ENCODE results near the gene TPPP.

TPPP gene

DNA sequence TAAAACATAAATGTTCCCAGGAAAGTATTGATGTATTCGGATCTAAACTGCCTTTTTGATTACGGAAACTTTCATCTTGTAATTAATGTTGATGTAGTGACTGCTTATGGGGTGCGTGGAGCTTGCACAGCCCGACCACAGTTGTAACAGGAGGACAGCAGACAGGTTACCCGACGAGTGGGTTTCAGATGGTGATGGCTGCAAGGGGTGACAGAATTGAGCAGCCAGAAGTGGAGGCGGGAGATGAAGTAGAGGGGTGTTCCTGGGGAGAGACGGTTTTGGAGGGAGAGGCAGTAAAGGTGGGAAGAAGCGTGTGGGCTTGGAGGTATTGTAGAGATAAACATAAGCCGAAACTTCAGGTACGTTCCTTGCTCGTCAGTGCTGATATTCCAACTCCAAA lies 75.3 kb downstream of the TPPP start:
- H3K4me1 ChIP-seq (ENCODE audit: control insufficient read depth in 1 of 2, insufficient read depth in 2 of 2, low read length in 2 of 2): peaks cover 0 to 2% of the 10 kb centered on the region in 2 donors
- no peak overlapping the region for H3K27ac ChIP-seq (ENCODE audit: low read length)
- peaks cover 9 to 34% of the 10 kb centered on the region in 2 donors for H3K36me3 ChIP-seq (ENCODE audit: control insufficient read depth in 1 of 2, insufficient read depth in 2 of 2, low read length in 2 of 2)
- H3K27me3 ChIP-seq (ENCODE audit: low read depth, low read length): no peaks in the 10 kb centered on the region
- no peak overlapping the region for H3K4me3 ChIP-seq (ENCODE audit: low read depth in 1 of 2, low read length in 2 of 2)
- no peaks in the 10 kb centered on the region for H3K9me3 ChIP-seq (ENCODE audit: control insufficient read depth in 1 of 2, low read length in 2 of 2)

GRCh38 chr5:616484-617039 lies 76.6 kb downstream of the TPPP start:
- no peak overlapping the region for H3K4me3 ChIP-seq (ENCODE audit: low read depth in 1 of 2, low read length in 2 of 2)
- H3K27me3 ChIP-seq (ENCODE audit: low read depth, low read length): no peaks in the 10 kb centered on the region
- H3K4me1 ChIP-seq (ENCODE audit: control insufficient read depth in 1 of 2, insufficient read depth in 2 of 2, low read length in 2 of 2): peaks cover 0 to 6% of the 10 kb centered on the region in 2 donors

DNA sequence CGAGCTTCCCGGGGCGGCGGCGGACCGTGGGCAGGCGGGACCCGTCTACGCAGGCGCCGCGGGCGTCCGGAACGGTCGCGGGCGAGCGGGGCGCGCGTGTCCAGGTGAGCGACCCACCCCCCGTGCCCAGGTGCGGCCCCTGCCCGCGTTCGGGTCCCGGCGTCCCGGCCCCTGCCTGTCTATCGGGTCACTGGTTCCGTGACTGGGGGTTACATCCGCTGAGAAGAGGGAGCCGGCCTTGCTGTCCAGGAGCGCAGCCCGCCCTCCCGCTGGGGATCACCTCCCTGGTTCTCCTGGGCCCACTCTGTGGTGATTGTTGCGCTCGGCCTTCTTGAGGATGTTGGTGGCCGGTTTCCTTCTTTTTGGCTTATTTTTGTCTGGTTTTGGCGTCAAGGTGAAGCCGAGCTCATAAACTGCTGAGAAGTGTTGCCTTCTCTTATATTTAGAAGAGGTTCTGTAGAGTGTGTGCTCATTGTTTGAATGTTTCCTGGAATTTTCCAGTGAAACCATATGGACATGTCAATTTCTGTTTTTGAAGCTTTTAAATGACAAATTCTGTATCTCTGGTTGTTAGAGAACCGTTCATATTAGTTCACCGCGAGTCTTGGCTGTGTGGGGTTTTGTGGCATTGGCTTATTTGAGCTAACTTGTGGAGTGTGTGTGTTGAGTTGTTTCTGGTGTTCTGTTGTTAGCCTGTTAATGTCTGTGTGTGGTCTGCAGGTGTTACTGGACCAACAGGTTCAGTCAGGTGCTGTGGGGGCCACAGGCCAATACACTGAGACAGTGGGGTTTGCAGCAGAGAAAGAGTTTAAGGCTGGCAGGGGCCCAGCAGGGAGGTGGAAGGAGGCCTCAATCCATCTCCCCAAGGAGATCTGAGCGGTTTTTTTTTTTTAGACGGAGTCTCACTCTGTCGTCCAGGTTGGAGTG lies 80.4 kb downstream of the TPPP start:
- H3K4me3 ChIP-seq (ENCODE audit: low read depth in 1 of 2, low read length in 2 of 2): peak overlapping the region; percentile 52 to 91
- peaks cover 0 to 11% of the 10 kb centered on the region in 2 donors for H3K4me1 ChIP-seq (ENCODE audit: control insufficient read depth in 1 of 2, insufficient read depth in 2 of 2, low read length in 2 of 2)
- no peaks in the 10 kb centered on the region for H3K36me3 ChIP-seq (ENCODE audit: control insufficient read depth in 1 of 2, insufficient read depth in 2 of 2, low read length in 2 of 2)
- H3K27me3 ChIP-seq (ENCODE audit: low read depth, low read length): peaks cover 2% of the 10 kb centered on the region
- H3K9me3 ChIP-seq (ENCODE audit: control insufficient read depth in 1 of 2, low read length in 2 of 2): no peaks in the 10 kb centered on the region
- H3K27ac ChIP-seq (ENCODE audit: low read length): no peak overlapping the region

More at GRCh38 chr5:616484-617039, 76.6 kb downstream of the TPPP start:
- peaks cover 9 to 26% of the 10 kb centered on the region in 2 donors for H3K36me3 ChIP-seq (ENCODE audit: control insufficient read depth in 1 of 2, insufficient read depth in 2 of 2, low read length in 2 of 2)
- no peak overlapping the region for H3K27ac ChIP-seq (ENCODE audit: low read length)
- no peaks in the 10 kb centered on the region for H3K9me3 ChIP-seq (ENCODE audit: control insufficient read depth in 1 of 2, low read length in 2 of 2)

- H3K27me3 ChIP-seq (ENCODE audit: low read depth, low read length): peaks cover 5% of the 10 kb centered on the region
- peaks cover 0 to 11% of the 10 kb centered on the region in 2 donors for H3K4me1 ChIP-seq (ENCODE audit: control insufficient read depth in 1 of 2, insufficient read depth in 2 of 2, low read length in 2 of 2)
- peak within 1 kb of the TSS; percentile 52 to 91 for H3K4me3 ChIP-seq (ENCODE audit: low read depth in 1 of 2, low read length in 2 of 2)
- no peaks in the 10 kb centered on the region for H3K36me3 ChIP-seq (ENCODE audit: control insufficient read depth in 1 of 2, insufficient read depth in 2 of 2, low read length in 2 of 2)
- no peaks in the 10 kb centered on the region for H3K9me3 ChIP-seq (ENCODE audit: control insufficient read depth in 1 of 2, low read length in 2 of 2)
- H3K27ac ChIP-seq (ENCODE audit: low read length): no peak within 1 kb of the TSS
These were observed 81.2 kb downstream of the TPPP start, which contains the start of gene CEP72 for GRCh38 chr5:611731-612486. Gene CEP72, plus strand, starts transcription at chr5:612340. Its CDS starts 22 bp downstream, at chr5:612362.

GRCh38 chr5:610744-611730 lies 82.1 kb downstream of the TPPP start:
- no peaks in the 10 kb centered on the region for H3K36me3 ChIP-seq (ENCODE audit: control insufficient read depth in 1 of 2, insufficient read depth in 2 of 2, low read length in 2 of 2)
- H3K4me1 ChIP-seq (ENCODE audit: control insufficient read depth in 1 of 2, insufficient read depth in 2 of 2, low read length in 2 of 2): peaks cover 0 to 11% of the 10 kb centered on the region in 2 donors
- no peaks in the 10 kb centered on the region for H3K9me3 ChIP-seq (ENCODE audit: control insufficient read depth in 1 of 2, low read length in 2 of 2)
- H3K27me3 ChIP-seq (ENCODE audit: low read depth, low read length): peaks cover 5% of the 10 kb centered on the region
- peak overlapping the region; percentile 37 to 91 for H3K4me3 ChIP-seq (ENCODE audit: low read depth in 1 of 2, low read length in 2 of 2)
- H3K27ac ChIP-seq (ENCODE audit: low read length): no peak overlapping the region

GRCh38 chr5:610011-610743 lies 83.0 kb downstream of the TPPP start:
- Histone ChIP-seq H3K27me3 (ENCODE audit: low read depth, low read length) (peaks cover 5% of the 10 kb centered on the region), H3K27ac (ENCODE audit: low read length) (no peak overlapping the region), H3K36me3 (ENCODE audit: control insufficient read depth in 1 of 2, insufficient read depth in 2 of 2, low read length in 2 of 2) (no peaks in the 10 kb centered on the region), H3K9me3 (ENCODE audit: control insufficient read depth in 1 of 2, low read length in 2 of 2) (no peaks in the 10 kb centered on the region), H3K4me1 (ENCODE audit: control insufficient read depth in 1 of 2, insufficient read depth in 2 of 2, low read length in 2 of 2) (peaks cover 0 to 11% of the 10 kb centered on the region in 2 donors), H3K4me3 (ENCODE audit: low read depth in 1 of 2, low read length in 2 of 2) (no peak overlapping the region)

All from muscle layer of duodenum (tissue), 2 donors.